Stimulated activated CD4-positive, alpha-beta T cell treated with anti-CD3 and anti-CD28 coated beads, Interleukin-12 subunit alpha, Interleukin-12 subunit beta, amount 100 ng/mL, for 4 hours (primary cell): ENCODE measurements around the gene RELCH.

Source experiments
- DNase-seq: peaks from one replicate; pipeline ENCODE4 v3.0.0-alpha.2; 2020

The RELCH gene

DNA sequence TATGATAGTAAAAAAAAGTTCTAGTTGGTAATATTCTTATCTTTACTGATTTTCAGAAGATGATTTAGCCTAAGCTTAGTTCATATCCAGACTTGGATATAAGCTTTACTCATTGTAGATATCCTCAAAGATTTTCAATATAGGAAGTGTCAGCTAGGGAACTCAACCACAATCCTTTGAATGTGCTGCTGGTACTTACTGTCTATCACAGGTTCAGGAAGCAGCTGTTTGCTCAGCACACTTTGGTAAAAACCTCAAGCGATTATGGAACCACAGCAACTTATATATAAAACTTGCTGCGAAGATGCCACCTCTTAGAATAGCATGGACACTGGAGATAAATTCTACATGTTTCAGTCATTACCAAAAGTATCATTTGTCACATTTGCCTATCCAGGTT lies 77.9 kb downstream of the RELCH start:
- DNase-seq: no peak

DNA sequence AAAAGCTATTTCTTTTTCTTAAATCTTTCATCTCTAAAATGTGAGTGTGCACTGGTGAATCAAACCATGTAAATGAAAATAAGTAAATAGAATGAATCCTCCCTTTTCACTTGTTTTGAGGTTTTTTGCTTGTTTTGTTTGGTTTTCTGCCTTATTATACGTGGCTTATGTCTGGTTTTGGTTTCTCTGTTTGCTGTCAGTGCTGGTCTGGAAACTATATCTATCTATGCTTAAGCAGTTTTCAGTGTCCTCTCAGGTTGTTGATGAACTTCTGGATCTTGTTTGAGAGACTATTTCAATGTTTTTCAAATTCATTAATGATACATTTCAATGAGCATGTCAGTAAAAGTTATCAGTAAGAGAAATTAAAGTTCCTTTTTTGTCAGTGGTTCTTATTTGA lies 90.0 kb downstream of the RELCH start:
- DNase-seq: no peak

DNA sequence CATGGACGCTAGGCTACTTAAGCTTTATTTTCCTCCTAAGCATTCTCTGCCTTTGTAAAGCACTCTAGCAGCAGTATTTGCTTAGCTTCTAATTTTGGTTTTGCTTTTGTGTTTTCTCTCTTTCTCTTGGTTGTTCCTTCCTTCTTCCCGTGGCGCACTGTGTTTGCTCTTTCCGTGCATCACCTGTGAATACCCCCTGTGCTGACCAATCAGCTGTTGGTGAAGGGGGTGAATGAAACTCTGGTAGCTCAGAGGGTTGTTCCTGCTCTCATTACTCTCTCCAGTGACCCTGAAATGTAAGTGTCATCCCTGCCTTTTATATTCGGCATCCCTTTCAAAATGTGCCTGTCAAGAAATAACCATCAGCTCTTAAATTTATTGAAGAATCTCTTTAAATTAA lies 92.5 kb downstream of the RELCH start:
- DNase-seq: no peak

GRCh38 chr18:62280058-62280457 lies 93.0 kb downstream of the RELCH start:
- no peak for DNase-seq

- no peak for DNase-seq
Observed at GRCh38 chr18:62280786-62281185, 93.7 kb downstream of the RELCH start.

DNA sequence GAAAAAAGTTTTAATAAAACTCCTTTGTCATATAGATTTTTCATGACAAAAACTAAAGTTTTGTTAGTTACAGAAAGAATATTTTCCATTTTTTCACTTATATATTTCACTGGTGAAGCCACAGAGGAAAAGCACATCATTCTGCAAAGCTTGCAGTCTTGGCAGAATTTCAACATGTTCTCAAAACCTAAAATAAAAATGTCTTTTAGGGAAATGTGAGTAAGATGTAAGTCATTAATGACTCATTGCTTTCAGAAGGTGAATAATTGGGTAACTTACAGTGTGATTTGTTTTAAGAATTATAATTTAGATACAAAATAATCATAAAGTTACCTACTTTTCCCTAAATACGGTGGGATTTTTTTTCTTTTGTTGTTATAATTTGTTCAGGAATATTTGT lies 94.6 kb downstream of the RELCH start:
- no peak for DNase-seq

DNA sequence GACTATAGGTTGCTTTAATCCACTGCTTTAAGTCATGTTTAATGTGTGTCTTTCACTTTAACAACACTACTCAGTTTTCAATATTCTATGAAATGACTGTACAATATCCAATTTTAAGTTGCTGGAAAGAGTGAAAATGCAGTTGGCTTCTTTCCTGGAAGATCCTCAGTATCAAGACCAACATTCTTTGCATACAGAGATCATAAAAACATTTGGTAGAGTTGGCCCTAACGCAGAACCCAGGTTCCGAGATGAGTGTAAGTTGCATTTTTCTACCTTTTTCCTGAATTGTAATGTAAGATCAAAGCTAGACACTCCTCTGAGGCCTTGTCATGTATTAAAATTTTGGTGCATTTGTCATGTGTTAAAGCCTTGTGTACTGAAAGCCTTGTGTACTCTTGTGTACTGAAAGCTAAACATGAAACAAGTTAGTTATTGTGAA lies 95.2 kb downstream of the RELCH start:
- no peak for DNase-seq

- no peak for DNase-seq
Observed at GRCh38 chr18:62284637-62285036, 97.6 kb downstream of the RELCH start.

DNA sequence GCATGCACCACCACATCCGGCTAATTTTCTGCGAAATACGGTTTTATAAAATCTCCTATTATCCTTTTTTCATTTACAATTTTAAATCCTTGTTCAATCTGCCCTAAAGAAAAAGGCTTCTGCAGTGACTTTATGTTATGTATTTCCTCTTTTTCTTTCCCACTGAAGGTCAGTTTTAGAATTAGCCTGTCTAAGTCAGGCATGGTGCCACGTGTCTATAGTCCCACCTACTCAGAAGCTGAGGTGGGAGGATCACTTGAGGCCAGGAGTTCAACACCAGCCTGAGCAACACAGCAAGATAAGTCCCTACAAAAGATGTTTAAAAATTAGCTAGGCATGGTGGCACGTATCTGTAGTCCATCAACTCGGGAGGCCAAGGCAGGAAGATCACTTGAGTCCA lies 98.2 kb downstream of the RELCH start:
- DNase-seq: no peak

DNA sequence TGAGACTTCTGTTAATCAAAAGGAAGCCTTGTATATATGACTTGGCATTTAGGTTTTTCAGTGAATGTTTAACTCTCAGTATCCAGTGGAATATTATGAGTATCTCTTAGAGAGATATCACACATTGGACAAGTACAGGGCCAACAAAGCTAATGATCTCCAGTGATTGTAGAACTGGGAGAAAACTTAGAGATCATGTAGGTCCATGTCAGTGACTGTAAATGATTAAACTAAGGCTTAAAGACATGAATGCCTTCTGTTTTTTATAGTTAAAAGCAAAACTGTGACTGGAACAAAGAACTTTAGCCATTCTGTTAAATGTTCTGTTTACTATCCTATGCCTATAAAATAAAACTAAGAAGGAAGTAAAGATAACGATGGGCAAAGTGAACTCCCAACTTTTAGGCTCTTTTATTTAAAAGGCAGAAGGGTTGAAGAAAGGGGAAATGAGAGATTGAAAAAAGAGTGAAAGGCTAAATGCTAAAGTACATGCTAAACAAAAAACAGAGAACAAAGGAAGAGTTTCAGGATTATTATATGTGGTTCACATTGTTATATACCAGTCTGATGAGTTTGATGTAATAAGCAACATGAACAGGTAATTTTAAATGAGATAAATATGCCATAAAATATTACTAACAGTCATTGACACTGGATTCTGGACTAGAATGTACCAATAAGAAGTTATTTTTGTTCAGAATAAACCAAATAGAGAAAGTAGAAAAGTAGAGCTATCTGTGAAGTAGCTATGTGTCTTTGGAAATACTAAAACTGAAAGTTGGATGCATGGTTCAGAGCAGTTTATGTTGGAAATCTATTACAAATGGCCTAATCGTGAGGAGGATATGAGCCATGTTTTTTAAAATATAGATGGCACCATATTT lies 101.0 kb downstream of the RELCH start:
- no peak for DNase-seq

DNA sequence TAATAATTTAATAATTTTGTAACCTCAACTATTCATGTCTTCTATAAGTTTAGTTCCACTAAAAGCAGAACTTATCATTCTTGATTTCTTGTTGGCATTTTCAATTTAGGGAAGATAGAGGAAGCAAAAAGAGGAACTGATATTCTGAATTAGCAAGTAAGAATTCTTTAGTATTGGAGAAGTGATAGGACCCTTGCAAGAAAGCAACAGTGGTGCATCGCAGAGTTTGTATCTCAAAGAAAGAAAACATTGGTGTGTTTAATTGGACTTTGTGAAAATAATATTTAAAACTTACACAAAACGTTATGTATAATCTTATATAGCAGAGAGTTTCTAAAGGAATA lies 101.6 kb downstream of the RELCH start:
- DNase-seq: no peak

DNA sequence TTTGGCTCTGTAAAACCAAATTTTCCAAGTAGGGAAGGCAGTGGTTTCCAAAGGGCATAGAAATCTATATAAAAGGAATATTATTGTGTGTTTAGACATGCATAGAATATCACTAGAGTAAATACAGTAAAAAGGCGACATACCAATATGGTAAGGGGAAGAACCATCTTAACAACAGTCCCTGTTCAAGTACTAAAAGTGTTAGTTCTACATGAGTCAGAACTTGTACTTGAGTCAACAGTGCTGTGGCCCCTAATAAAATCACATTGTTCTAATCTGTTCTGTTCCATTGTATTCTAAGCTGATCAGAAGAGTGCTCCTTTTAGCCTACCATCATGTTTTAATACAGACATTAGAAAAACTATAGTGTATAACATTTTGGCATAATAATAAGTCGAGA lies 102.0 kb downstream of the RELCH start:
- no peak for DNase-seq

GRCh38 chr18:62294073-62294472 lies 107.0 kb downstream of the RELCH start:
- DNase-seq: no peak

DNA sequence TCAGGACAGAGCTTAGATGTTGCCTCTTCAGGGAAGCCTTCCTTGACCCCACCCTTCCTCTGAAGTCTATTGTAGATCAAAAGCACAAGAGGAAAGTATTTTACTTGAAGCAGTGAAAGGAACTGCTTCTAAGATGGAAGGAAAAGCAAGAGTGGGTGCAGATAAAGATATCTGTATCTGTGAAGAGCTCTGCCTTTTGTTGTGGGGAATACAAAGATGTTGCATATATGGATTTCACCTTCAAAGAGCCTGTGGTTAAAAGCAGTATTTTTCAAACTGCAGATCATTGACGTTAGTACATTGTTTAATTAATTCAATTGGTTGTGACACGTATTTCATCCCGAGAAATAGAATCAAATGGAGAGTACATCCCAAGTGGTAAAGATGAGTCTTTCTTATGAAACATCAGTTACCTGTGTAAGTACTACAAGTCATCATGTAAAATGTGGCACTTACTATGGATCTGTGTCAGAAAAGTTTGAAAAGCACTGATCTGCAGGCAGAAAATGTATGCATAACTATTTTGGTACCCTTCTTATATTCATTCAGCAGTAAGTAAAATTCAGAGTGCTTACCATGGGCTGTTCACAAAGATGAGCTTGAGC lies 113.4 kb downstream of the RELCH start:
- no peak for DNase-seq

DNA sequence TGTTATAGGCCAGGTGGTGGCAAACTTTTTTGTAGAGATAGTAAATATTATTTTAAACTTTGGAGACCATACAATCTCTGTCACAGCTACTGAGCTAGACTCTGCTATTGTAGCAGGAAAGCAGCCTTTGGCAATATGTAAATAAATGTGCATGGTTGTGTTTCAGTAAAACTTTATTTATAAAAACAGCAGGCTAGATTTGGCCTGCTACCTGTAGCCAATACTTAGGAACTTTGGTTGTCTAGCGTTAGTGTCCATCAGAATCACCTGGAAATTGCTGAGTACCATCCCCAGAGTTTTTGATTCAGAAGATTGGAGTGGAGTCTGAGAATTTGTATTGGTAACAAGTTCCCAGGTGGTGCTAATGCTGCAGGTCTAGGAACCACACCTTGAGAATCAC lies 114.3 kb downstream of the RELCH start:
- DNase-seq: no peak

DNA sequence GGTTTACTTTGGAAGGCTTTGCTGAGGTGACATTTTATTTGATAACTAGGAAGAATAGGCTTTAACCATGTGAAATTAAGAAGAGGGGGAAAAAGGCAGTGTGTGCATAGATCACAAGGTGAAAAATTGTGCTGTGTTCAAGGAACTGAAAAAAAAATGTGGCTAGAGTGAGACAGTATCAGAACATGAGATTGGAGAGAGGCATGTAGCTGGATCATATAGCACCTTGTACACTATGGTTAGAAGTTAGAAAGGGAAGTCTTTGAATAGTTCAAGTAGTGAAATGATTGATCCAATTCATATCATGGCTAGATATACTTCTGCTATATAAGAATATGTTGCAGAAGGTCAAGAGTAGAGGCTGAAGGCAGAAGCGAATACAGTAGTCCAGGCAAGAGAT lies 125.8 kb downstream of the RELCH start:
- no peak for DNase-seq

DNA sequence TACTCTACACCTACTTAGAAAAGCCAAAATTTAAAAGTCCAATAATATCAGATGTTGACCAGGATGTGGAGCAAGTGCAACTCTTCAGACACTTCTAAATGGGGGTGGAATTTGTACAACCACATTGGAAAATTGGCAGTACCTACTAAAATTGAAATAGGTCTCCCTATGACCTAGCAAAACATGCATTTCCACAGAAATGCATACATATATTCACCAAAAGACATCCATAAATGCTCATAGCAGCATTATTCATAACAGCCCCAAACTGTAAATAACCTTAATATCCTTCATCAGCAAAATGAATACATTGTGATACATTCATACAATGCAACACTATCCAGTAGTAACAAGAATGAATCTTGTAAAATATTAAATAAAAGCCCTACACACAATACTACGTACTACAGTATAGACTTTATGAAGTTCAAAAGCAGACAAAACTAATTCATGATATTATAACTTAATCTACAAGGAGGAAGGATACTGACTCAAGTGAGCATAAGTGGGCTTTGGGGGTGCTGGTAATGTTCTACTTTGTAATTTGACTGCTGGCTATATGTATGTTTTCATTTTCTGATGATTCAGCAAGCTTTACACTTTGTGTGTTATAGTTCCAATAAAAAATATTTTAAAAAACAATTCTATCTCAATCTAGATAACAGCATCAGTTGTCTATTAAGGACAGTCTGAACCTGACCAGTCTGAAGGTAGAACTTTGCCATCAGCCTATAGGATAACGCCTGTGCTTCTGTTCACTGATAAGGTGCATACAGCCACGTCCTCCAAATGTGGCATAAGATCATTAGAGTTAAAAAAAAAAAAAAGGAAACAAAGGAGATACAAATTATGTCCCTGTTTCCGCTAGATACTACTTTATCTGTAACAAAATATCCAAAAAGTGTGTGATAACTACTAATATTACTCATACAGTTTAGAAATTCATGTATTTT lies 131.4 kb downstream of the RELCH start:
- DNase-seq: no peak

DNA sequence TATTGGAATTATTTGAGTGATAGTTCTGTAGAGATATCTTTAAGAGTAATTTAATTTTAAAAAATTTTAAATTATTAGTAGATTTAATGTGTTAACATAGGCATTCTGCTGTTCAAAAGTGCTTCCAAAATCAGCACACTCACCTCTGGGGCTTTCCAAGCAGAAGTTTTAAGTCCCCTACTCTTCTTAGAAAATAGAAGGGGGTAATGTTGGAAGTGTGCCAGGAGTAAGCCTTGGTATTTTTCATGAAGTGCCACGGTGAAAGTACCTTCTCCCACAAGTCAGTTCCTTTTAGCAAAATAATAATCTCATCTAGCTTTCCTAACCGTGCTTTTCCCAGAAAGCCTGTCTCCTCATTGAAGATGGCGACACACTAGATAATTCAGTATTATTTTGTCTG lies 134.1 kb downstream of the RELCH start:
- DNase-seq: no peak

- DNase-seq: no peak
Observed at GRCh38 chr18:62323483-62324180, 136.6 kb downstream of the RELCH start.

- DNase-seq: no peak
Observed at GRCh38 chr18:62324181-62324828, 137.2 kb downstream of the RELCH start.

GRCh38 chr18:62324917-62325805 lies 138.1 kb downstream of the RELCH start, which contains the start of gene TNFRSF11A:
Gene TNFRSF11A, plus strand, starts transcription at chr18:62325310. Its CDS starts 43 bp downstream, at chr18:62325353.
- DNase-seq: peak; percentile 71
